ENCODE data around the gene TANGO6.

- TF ChIP-seq, protein P1, sequence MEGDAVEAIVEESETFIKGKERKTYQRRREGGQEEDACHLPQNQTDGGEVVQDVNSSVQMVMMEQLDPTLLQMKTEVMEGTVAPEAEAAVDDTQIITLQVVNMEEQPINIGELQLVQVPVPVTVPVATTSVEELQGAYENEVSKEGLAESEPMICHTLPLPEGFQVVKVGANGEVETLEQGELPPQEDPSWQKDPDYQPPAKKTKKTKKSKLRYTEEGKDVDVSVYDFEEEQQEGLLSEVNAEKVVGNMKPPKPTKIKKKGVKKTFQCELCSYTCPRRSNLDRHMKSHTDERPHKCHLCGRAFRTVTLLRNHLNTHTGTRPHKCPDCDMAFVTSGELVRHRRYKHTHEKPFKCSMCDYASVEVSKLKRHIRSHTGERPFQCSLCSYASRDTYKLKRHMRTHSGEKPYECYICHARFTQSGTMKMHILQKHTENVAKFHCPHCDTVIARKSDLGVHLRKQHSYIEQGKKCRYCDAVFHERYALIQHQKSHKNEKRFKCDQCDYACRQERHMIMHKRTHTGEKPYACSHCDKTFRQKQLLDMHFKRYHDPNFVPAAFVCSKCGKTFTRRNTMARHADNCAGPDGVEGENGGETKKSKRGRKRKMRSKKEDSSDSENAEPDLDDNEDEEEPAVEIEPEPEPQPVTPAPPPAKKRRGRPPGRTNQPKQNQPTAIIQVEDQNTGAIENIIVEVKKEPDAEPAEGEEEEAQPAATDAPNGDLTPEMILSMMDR (conservative IDR thresholded peaks at IDR 0.05; ENCODE audit: low read length) = no peak
- TF ChIP-seq EZH2phosphoT487 (IDR thresholded peaks at IDR 0.05; ENCODE audit: borderline replicate concordance, low read depth, low read length) = no peak
Observed at GRCh38 chr16:68920349-68920748, 77.0 kb downstream of the TANGO6 start.
